Body of pancreas (tissue), 4 donors: ENCODE measurements around the gene CACNA2D4. TPM values are rescaled to one million over a fixed set of nuclear protein-coding genes. Genes with fewer than 3 reads are reported as not detected.

Experiments used
- ATAC-seq: fragments of 150-250 bp; one replicate; pipeline ENCODE4 v1.9.1; 2016
- DNase-seq, 4 donors: peaks; one replicate each; pipeline ENCODE4 v3.0.0-alpha.2; 2019
- H3K27ac ChIP-seq, 4 donors: fragments of 200-600 bp; sonication (generic); 1 replicate in 3 of 4; 2 replicates in 1 of 4; pipeline versions ENCODE4 v1.5.1 to v1.6.1; 2016 to 2019; ENCODE audit warnings: mild to moderate bottlenecking in 1 of 4, mixed read lengths in 1 of 4, moderate library complexity in 1 of 4
- H3K27me3 ChIP-seq, 2 donors: fragments of 200-600 bp; sonication (generic); one replicate each; pipeline ENCODE4 v1.6.0; 2016; ENCODE audit warnings: mild to moderate bottlenecking in 1 of 2
- H3K36me3 ChIP-seq, 2 donors: fragments of 200-600 bp; sonication (generic); replicated peaks in 1 of 2; 2 replicates each; pipeline ENCODE4 v1.5.1; 2016; ENCODE audit warnings: low read depth in 2 of 2; ENCODE audit not compliant: insufficient read depth in 1 of 2
- H3K4me1 ChIP-seq: fragments of 200-600 bp; sonication (generic); one replicate; pipeline ENCODE4 v1.6.0; 2016
- H3K4me3 ChIP-seq, 2 donors: fragments of 200-600 bp; sonication (generic); 1 replicate in 1 of 2; 2 replicates in 1 of 2; pipeline ENCODE4 v1.5.1; 2016 to 2019
- H3K9me3 ChIP-seq, 3 donors: fragments of 200-600 bp; sonication (generic); 1 replicate in 2 of 3; 2 replicates in 1 of 3; pipeline ENCODE4 v1.5.1; 2016
- CTCF ChIP-seq, 7 experiments: fragments of 450-650 bp in 4 of 7; fragments of 200-600 bp in 3 of 7; sonication (generic) in 3 of 7; IDR thresholded peaks; one replicate each; pipeline ENCODE4 v1.5.1; 2016 to 2019; ENCODE audit warnings: antibody characterized with exemption in 7 of 7
- POLR2A ChIP-seq, 3 donors: fragments of 450-650 bp; IDR thresholded peaks; one replicate each; pipeline ENCODE4 v1.6.1; 2016; ENCODE audit warnings: antibody characterized with exemption in 3 of 3, mild to moderate bottlenecking in 2 of 3
- WGBS, 2 donors: methylation state at CpG; one replicate each; pipeline ENCODE4 v1.1.5; 2017; 5-methylcytosine and 5-hydroxymethylcytosine counted together
- intact Hi-C: fragments of 100-400 bp; cut with DNase I; formaldehyde crosslinking; loops from one replicate; pipeline ENCODE4 v1.15.1; 2023
- total RNA-seq, 2 donors: library from RNA; depleted of rRNA; stranded (reverse); fragments of >200 nt; gene quantifications; one replicate each; pipeline ENCODE4 v1.1.0, GENCODE V29; 2016

CACNA2D4 gene
- total RNA-seq, 2 donors from 2014 or later, result 3.6 TPM; not detected in 1

DNA sequence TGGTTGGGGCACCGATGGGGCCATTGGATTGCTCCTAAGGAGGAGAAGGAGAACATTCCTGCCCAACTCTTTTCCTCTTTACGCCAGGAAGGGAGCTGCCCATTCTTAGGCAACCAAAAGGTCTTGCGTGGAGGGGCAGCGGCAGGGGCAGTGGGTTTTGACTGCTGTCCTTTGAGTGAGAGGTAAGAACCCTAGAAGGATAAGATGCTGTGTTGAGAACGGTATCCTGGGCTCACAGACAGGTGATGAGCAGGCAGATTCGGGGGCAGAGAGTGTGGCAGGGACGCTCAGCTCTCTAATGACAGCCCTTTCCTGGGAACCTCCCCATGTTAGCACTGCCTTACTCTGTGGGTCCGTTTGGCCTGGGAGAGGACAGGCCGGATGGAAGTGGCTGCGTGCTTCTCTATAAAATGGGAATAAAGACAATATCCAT, 84.8 kb downstream of the CACNA2D4 start:
- intact Hi-C loops, result no loop called here
- no peak overlapping the region for H3K4me3 ChIP-seq
- no peak overlapping the region for H3K27ac ChIP-seq
- H3K9me3 ChIP-seq, result no peaks in the 10 kb centered on the region
- ATAC-seq, result no peak
- WGBS, 2 donors, result 66 to 69% methylated on average over 10 of the region's 10 CpGs
- H3K27me3 ChIP-seq, result no peaks in the 10 kb centered on the region
- H3K36me3 ChIP-seq, result no peaks in the 10 kb centered on the region
- TF ChIP-seq CTCF (IDR thresholded peaks at IDR 0.05) (no peak), POLR2A (IDR thresholded peaks at IDR 0.05) (no peak)
- no peak for DNase-seq
- peaks cover 16% of the 10 kb centered on the region for H3K4me1 ChIP-seq

- no peak for TF ChIP-seq POLR2A (IDR thresholded peaks at IDR 0.05)
- no peak for TF ChIP-seq CTCF (IDR thresholded peaks at IDR 0.05)
- intact Hi-C loops, result no loop called here
- Histone ChIP-seq H3K4me1 (peaks cover 16% of the 10 kb centered on the region), H3K9me3 (no peaks in the 10 kb centered on the region), H3K4me3 (no peak overlapping the region), H3K36me3 (no peaks in the 10 kb centered on the region), H3K27ac (no peak overlapping the region), H3K27me3 (no peaks in the 10 kb centered on the region)
- DNase-seq (no peak), ATAC-seq (no peak)
- WGBS, 2 donors, result 60 to 70% methylated on average over 17 of the region's 17 CpGs
Observed at GRCh38 chr12:1832801-1833595, 85.5 kb downstream of the CACNA2D4 start.

GRCh38 chr12:1830981-1831963, 87.2 kb downstream of the CACNA2D4 start:
- no peaks in the 10 kb centered on the region for H3K9me3 ChIP-seq
- TF ChIP-seq CTCF (IDR thresholded peaks at IDR 0.05), result no peak
- TF ChIP-seq POLR2A (IDR thresholded peaks at IDR 0.05), result no peak
- H3K27ac ChIP-seq, result no peak overlapping the region
- no peak overlapping the region for H3K4me3 ChIP-seq
- H3K27me3 ChIP-seq, result no peaks in the 10 kb centered on the region
- ATAC-seq (peak; percentile 94), DNase-seq (peak; percentile 88 to 95 (median 92))
- intact Hi-C loops, result no loop called here
- H3K36me3 ChIP-seq, result no peaks in the 10 kb centered on the region
- H3K4me1 ChIP-seq, result peaks cover 16% of the 10 kb centered on the region
- WGBS, 2 donors, result 7 to 12% methylated on average over 16 to 34 of the region's 34 CpGs

GRCh38 chr12:1830401-1830845, 88.0 kb downstream of the CACNA2D4 start:
- no peak for DNase-seq
- Histone ChIP-seq H3K27ac (no peak overlapping the region), H3K4me3 (no peak overlapping the region), H3K4me1 (peaks cover 16% of the 10 kb centered on the region), H3K27me3 (no peaks in the 10 kb centered on the region), H3K9me3 (no peaks in the 10 kb centered on the region), H3K36me3 (no peaks in the 10 kb centered on the region)
- ATAC-seq, result no peak
- TF ChIP-seq CTCF (IDR thresholded peaks at IDR 0.05) (no peak), POLR2A (IDR thresholded peaks at IDR 0.05) (no peak)
- WGBS, 2 donors, result 15 to 22% methylated on average over 2 to 3 of the region's 3 CpGs
- intact Hi-C loops, result no loop called here
